Measurements from ENCODE around the gene ZNF777. TPM values are rescaled to one million over a fixed set of nuclear protein-coding genes. Genes with fewer than 3 reads are reported as not detected.

The ZNF777 gene
- total and polyA plus RNA-seq, 9 of the 15 experiments (the other 6 are each of a cell fraction or from before 2014, with no cell fraction given), result 0.11 to 32.6 (median 9.0) TPM

- peak; percentile 74; the same call in 1 of the 2 replicates for TF ChIP-seq MTA3 (IDR thresholded peaks at IDR 0.05; ENCODE audit: borderline replicate concordance)
- no peak for TF ChIP-seq ZBTB9 (CRISPR knock-in tag; IDR thresholded peaks at IDR 0.05)
- TF ChIP-seq MAFG (tag; conservative IDR thresholded peaks at IDR 0.05), result peak; percentile 100
- TF ChIP-seq CREB3 (tag; conservative IDR thresholded peaks at IDR 0.05; ENCODE audit: low read depth), result peak; percentile 83
- TF ChIP-seq HDAC1 (IDR thresholded peaks at IDR 0.05), result peak in 1 of 2 experiments; percentile 86; a peak in 2 of 4 replicates
- TF ChIP-seq CBFA2T3 (IDR thresholded peaks at IDR 0.05), result peak; percentile 46
- TF ChIP-seq RBFOX2 (IDR thresholded peaks at IDR 0.05; ENCODE audit: low read depth, low read length), result 0 out of 2 replicates have a peak, but pooled peaks have one; percentile 41
- peak; percentile 18; the same call in 1 of the 2 replicates for TF ChIP-seq KLF16 (IDR thresholded peaks at IDR 0.05)
- TF ChIP-seq POLR2B (IDR thresholded peaks at IDR 0.05; ENCODE audit: low read depth, partially characterized antibody), result peak; percentile 21
- peak; percentile 94 for TF ChIP-seq TFAP4 (CRISPR knock-in tag; IDR thresholded peaks at IDR 0.05; ENCODE audit: borderline replicate concordance)
- no peak for TF ChIP-seq TSHZ1 (CRISPR knock-in tag; IDR thresholded peaks at IDR 0.05)
- no peak for TF ChIP-seq ZNF76 (CRISPR knock-in tag; IDR thresholded peaks at IDR 0.05; ENCODE audit: borderline replicate concordance)
- TF ChIP-seq HDGF (IDR thresholded peaks at IDR 0.05), result 0 out of 2 replicates have a peak, but pooled peaks have one; percentile 38
- TF ChIP-seq EP300 (IDR thresholded peaks at IDR 0.05; ENCODE audit: low read length), result peak; percentile 84
- TF ChIP-seq CEBPB (tag; IDR thresholded peaks at IDR 0.05), result peak; percentile 99
- no peak; a peak in 1 of 6 replicates for TF ChIP-seq ZBTB11 (CRISPR knock-in tag; IDR thresholded peaks at IDR 0.05)
- no peak for TF ChIP-seq ZNF586 (CRISPR knock-in tag; conservative IDR thresholded peaks at IDR 0.05)
These were observed 34.0 kb upstream of the ZNF777 start (continued) for GRCh38 chr7:149494738-149495368.

Data from K562 (cell line).